Activated B cell treated with CpG ODN at 0.5 μM for 24 hours (primary cell): Measurements from ENCODE around the gene PLXNA4. TPM values are rescaled to one million over a fixed set of nuclear protein-coding genes. Genes with fewer than 3 reads are reported as not detected.

ENCODE experiments used
- ATAC-seq: fragments of 200-7000 bp; cut with Tn5 transposase; one replicate; pipeline ENCODE4 v1.10.0; 2021; ENCODE audit warnings: low read depth, mild to moderate bottlenecking, moderate library complexity
- CTCF ChIA-PET: fragments of 350-600 bp; sonication (Branson Sonifier 250); formaldehyde crosslinking; loops from one replicate; lab custom pipeline; 2021; ENCODE audit warnings: antibody characterized with exemption; lab: Charles Lee
- POLR2A ChIA-PET: fragments of 350-600 bp; sonication (Branson Sonifier 250); formaldehyde crosslinking; loops from one replicate; lab custom pipeline; 2021; ENCODE audit warnings: antibody characterized with exemption; lab: Charles Lee
- DNase-seq: peaks from one replicate; pipeline ENCODE4 v3.0.0; 2022
- H3K27ac Mint-ChIP-seq: one replicate; pipeline ENCODE4 v1.8.0; 2020; ENCODE audit warnings: mixed read lengths
- H3K27me3 Mint-ChIP-seq: one replicate; pipeline ENCODE4 v1.8.0; 2021; ENCODE audit warnings: mixed read lengths
- H3K36me3 Mint-ChIP-seq: one replicate; pipeline ENCODE4 v1.8.0; 2021; ENCODE audit warnings: low read depth, mixed read lengths
- H3K4me1 Mint-ChIP-seq: one replicate; pipeline ENCODE4 v1.8.0; 2021; ENCODE audit warnings: mixed read lengths
- H3K4me3 Mint-ChIP-seq: one replicate; pipeline ENCODE4 v1.8.0; 2020; ENCODE audit warnings: mild to moderate bottlenecking, mixed read lengths
- H3K9me3 Mint-ChIP-seq: one replicate; pipeline ENCODE4 v1.8.0; 2020; ENCODE audit warnings: mixed read lengths
- CTCF ChIP-seq: fragments of 200-600 bp; IDR thresholded peaks from one replicate; pipeline ENCODE4 v1.8.0; 2022; ENCODE audit warnings: antibody characterized with exemption, mild to moderate bottlenecking
- intact Hi-C: fragments of 100-400 bp; cut with micrococcal nuclease; formaldehyde crosslinking; loops from one replicate; pipeline ENCODE4 v1.15.1; 2024
- total RNA-seq: library from RNA; stranded (reverse); gene quantifications from 2 replicates; pipeline ENCODE4 v1.2.3, GENCODE V29; 2022

Gene PLXNA4
- total RNA-seq, 1 donor from 2014 or later = not detected

- intact Hi-C loops = no loop called here
- TF ChIP-seq CTCF = no peak
- Mint-ChIP-seq H3K27ac (no peak overlapping the region), H3K4me3 (no peak overlapping the region), H3K36me3 (no peaks in the 10 kb centered on the region), H3K27me3 (peaks cover 14% of the 10 kb centered on the region), H3K4me1 (peaks cover 10% of the 10 kb centered on the region), H3K9me3 (no peaks in the 10 kb centered on the region)
- CTCF ChIA-PET = interaction anchor here (0.9 kb wide), 1 partner anchor 10 kb away, joined by 3 read pairs; no protein-coding TSS in a partner anchor
- POLR2A ChIA-PET = no interaction called here
- no peak for DNase-seq
- no peak for ATAC-seq
Measured at GRCh38 chr7:132609906-132610520, 33.7 kb upstream of the PLXNA4 start.

GRCh38 chr7:132609222-132609621, 33.0 kb upstream of the PLXNA4 start:
- TF ChIP-seq CTCF = no peak

GRCh38 chr7:132608523-132608922, 32.3 kb upstream of the PLXNA4 start:
- DNase-seq = no peak
- ChIA-PET CTCF (no interaction called here), POLR2A (no interaction called here)
- Mint-ChIP-seq H3K4me1 (no peaks in the 10 kb centered on the region), H3K27me3 (peaks cover 14% of the 10 kb centered on the region), H3K4me3 (no peak overlapping the region), H3K36me3 (no peaks in the 10 kb centered on the region), H3K27ac (no peak overlapping the region), H3K9me3 (no peaks in the 10 kb centered on the region)
- intact Hi-C loops = no loop called here
- ATAC-seq = no peak
- TF ChIP-seq CTCF = no peak

More at GRCh38 chr7:132609222-132609621, 33.0 kb upstream of the PLXNA4 start:
- H3K9me3 Mint-ChIP-seq = no peaks in the 10 kb centered on the region
- peaks cover 2% of the 10 kb centered on the region for H3K4me1 Mint-ChIP-seq
- H3K36me3 Mint-ChIP-seq = no peaks in the 10 kb centered on the region
- no peak overlapping the region for H3K4me3 Mint-ChIP-seq
- ChIA-PET CTCF (no interaction called here), POLR2A (no interaction called here)
- no peak overlapping the region for H3K27ac Mint-ChIP-seq
- intact Hi-C loops = no loop called here
- ATAC-seq (no peak), DNase-seq (no peak)
- H3K27me3 Mint-ChIP-seq = peaks cover 9% of the 10 kb centered on the region

GRCh38 chr7:132607656-132608055, 31.4 kb upstream of the PLXNA4 start:
- TF ChIP-seq CTCF = no peak
- Mint-ChIP-seq H3K4me3 (no peak overlapping the region), H3K36me3 (no peaks in the 10 kb centered on the region), H3K27ac (no peak overlapping the region), H3K27me3 (peaks cover 12% of the 10 kb centered on the region), H3K9me3 (no peaks in the 10 kb centered on the region), H3K4me1 (no peaks in the 10 kb centered on the region)
- ATAC-seq (no peak), DNase-seq (no peak)
- intact Hi-C loops = no loop called here
- ChIA-PET POLR2A (no interaction called here), CTCF (no interaction called here)

GRCh38 chr7:132604121-132604520, 27.9 kb upstream of the PLXNA4 start:
- intact Hi-C loops = no loop called here
- no peak for ATAC-seq
- Mint-ChIP-seq H3K27ac (no peak overlapping the region), H3K27me3 (peaks cover 8% of the 10 kb centered on the region), H3K9me3 (no peaks in the 10 kb centered on the region), H3K36me3 (no peaks in the 10 kb centered on the region), H3K4me3 (no peak overlapping the region), H3K4me1 (no peaks in the 10 kb centered on the region)
- TF ChIP-seq CTCF = no peak
- DNase-seq = no peak
- CTCF ChIA-PET = no interaction called here
- POLR2A ChIA-PET = no interaction called here
